Gastroesophageal sphincter (tissue), 4 donors: ENCODE data around the gene MXRA7. TPM values are rescaled to one million over a fixed set of nuclear protein-coding genes. Genes with fewer than 3 reads are reported as not detected.

ENCODE experiments used
- ATAC-seq: fragments of 150-250 bp; one replicate; pipeline ENCODE4 v1.9.1; 2016; ENCODE audit warnings: mild to moderate bottlenecking, moderate library complexity
- H3K27ac ChIP-seq, 4 donors: fragments of 200-600 bp; sonication (generic) in 3 of 4; 1 replicate in 3 of 4; 2 replicates in 1 of 4; pipeline ENCODE4 v1.5.1; 2016 to 2019
- H3K27me3 ChIP-seq: fragments of 200-600 bp; sonication (generic); one replicate; pipeline ENCODE4 v1.5.1; 2019
- H3K36me3 ChIP-seq, 2 donors: fragments of 200-600 bp; sonication (generic); one replicate each; pipeline ENCODE4 v1.5.1; 2019; ENCODE audit warnings: control low read depth in 1 of 2
- H3K4me1 ChIP-seq, 3 donors: fragments of 200-600 bp; sonication (generic); 1 replicate in 2 of 3; 2 replicates in 1 of 3; pipeline ENCODE4 v1.5.1; 2016 to 2019; ENCODE audit warnings: control low read depth in 2 of 3
- H3K4me3 ChIP-seq, 2 donors: fragments of 200-600 bp; sonication (generic); one replicate each; pipeline ENCODE4 v1.5.1; 2019; ENCODE audit warnings: mild to moderate bottlenecking in 1 of 2, moderate library complexity in 1 of 2
- H3K9me3 ChIP-seq, 3 donors: fragments of 200-600 bp; sonication (generic); one replicate each; pipeline ENCODE4 v1.5.1; 2017 to 2019; ENCODE audit warnings: control low read depth in 2 of 3
- CTCF ChIP-seq, 4 experiments: fragments of 200-600 bp in 2 of 4; fragments of 450-650 bp in 2 of 4; sonication (generic) in 1 of 4; IDR thresholded peaks; one replicate each; pipeline ENCODE4 v1.5.1; 2017 to 2019; ENCODE audit warnings: antibody characterized with exemption in 4 of 4, mild to moderate bottlenecking in 2 of 4, moderate library complexity in 2 of 4
- EP300 ChIP-seq: sonication (generic); formaldehyde crosslinking; IDR thresholded peaks from one replicate; pipeline ENCODE4 v1.6.1; 2017; ENCODE audit warnings: antibody characterized with exemption, mild to moderate bottlenecking
- POLR2A ChIP-seq, 2 donors: fragments of 450-650 bp; IDR thresholded peaks; one replicate each; pipeline ENCODE4 v1.6.1; 2017; ENCODE audit warnings: antibody characterized with exemption in 2 of 2, mild to moderate bottlenecking in 2 of 2, moderate library complexity in 1 of 2
- POLR2AphosphoS5 ChIP-seq: sonication (generic); formaldehyde crosslinking; IDR thresholded peaks from one replicate; pipeline ENCODE4 v1.6.1; 2017; ENCODE audit warnings: antibody characterized with exemption
- WGBS, 2 donors: methylation state at CpG; one replicate each; pipeline ENCODE4 v1.1.5; 2018; ENCODE audit warnings: low coverage in 1 of 2; 5-methylcytosine and 5-hydroxymethylcytosine counted together
- total RNA-seq, 4 donors: library from RNA; depleted of rRNA; stranded (reverse); fragments of >200 nt; gene quantifications; one replicate each; pipeline ENCODE4 v1.1.0, GENCODE V29; 2016

Gene MXRA7
- total RNA-seq, 4 donors from 2014 or later = 333 to 451 (median 412) TPM

- no peaks in the 10 kb centered on the region for H3K27me3 ChIP-seq
- H3K36me3 ChIP-seq = peaks cover 0 to 45% of the 10 kb centered on the region in 2 donors
- H3K27ac ChIP-seq = peak overlapping the region; percentile 87 to 99 (median 98)
- ATAC-seq = no peak
- peak overlapping the region; percentile 53 to 94 for H3K4me3 ChIP-seq
- peaks cover 3 to 60% (median 33%) of the 10 kb centered on the region in 3 donors for H3K4me1 ChIP-seq
- no peaks in the 10 kb centered on the region for H3K9me3 ChIP-seq
- 0 to 3% methylated on average over 7 of the region's 7 CpGs for WGBS, 2 donors
- TF ChIP-seq EP300 (no peak), POLR2AphosphoS5 (no peak), CTCF (IDR thresholded peaks at IDR 0.05) (no peak), POLR2A (IDR thresholded peaks at IDR 0.05) (no peak)
Measured at GRCh38 chr17:76738468-76738850, 27.7 kb upstream of the MXRA7 start.

- Histone ChIP-seq H3K36me3 (peaks cover 0 to 45% of the 10 kb centered on the region in 2 donors), H3K4me1 (peaks cover 3 to 66% (median 37%) of the 10 kb centered on the region in 3 donors), H3K4me3 (peak within 1 kb of the TSS; percentile 82 to 94), H3K27ac (peak within 1 kb of the TSS; percentile 94 to 99 (median 98)), H3K27me3 (no peaks in the 10 kb centered on the region), H3K9me3 (no peaks in the 10 kb centered on the region)
- WGBS, 2 donors = 0% methylated on average over 3 to 16 of the region's 57 CpGs
- peak; percentile 86 for ATAC-seq
- TF ChIP-seq POLR2A (IDR thresholded peaks at IDR 0.05) (peak; percentile 31 to 35), POLR2AphosphoS5 (peak; percentile 29), CTCF (IDR thresholded peaks at IDR 0.05) (peak in 1 of 4 experiments; percentile 29), EP300 (no peak)
Measured at GRCh38 chr17:76737676-76738467, 27.1 kb upstream of the MXRA7 start, which contains the start of gene MFSD11. TSS of gene MFSD11 (plus strand) at chr17:76738119. CDS start at chr17:76738353, 234 bp downstream.

- TF ChIP-seq POLR2A (IDR thresholded peaks at IDR 0.05) = peak; percentile 100
- TF ChIP-seq CTCF (IDR thresholded peaks at IDR 0.05) = peak in 2 of 4 experiments; percentile 10 to 26
- TF ChIP-seq POLR2AphosphoS5 = peak; percentile 100
- no peak for TF ChIP-seq EP300
- no peaks in the 10 kb centered on the region for H3K9me3 ChIP-seq
- H3K27ac ChIP-seq = peak within 1 kb of the TSS; percentile 94 to 99 (median 98)
- peak; percentile 90 for ATAC-seq
- H3K27me3 ChIP-seq = no peaks in the 10 kb centered on the region
- peaks cover 0 to 45% of the 10 kb centered on the region in 2 donors for H3K36me3 ChIP-seq
- peak within 1 kb of the TSS; percentile 82 to 94 for H3K4me3 ChIP-seq
- peaks cover 3 to 72% (median 37%) of the 10 kb centered on the region in 3 donors for H3K4me1 ChIP-seq
- no CpG with 5 or more reads among the region's 60 CpGs for WGBS, 2 donors
Measured at GRCh38 chr17:76737082-76737675, 26.4 kb upstream of the MXRA7 start, which contains the start of gene SRSF2. TSS of gene SRSF2 (minus strand) at chr17:76737331. CDS start at chr17:76737160, 171 bp downstream.

- ATAC-seq = peak; percentile 38
- Histone ChIP-seq H3K27ac (peak overlapping the region; percentile 94 to 99 (median 98)), H3K36me3 (peaks cover 0 to 45% of the 10 kb centered on the region in 2 donors), H3K4me1 (peaks cover 3 to 76% (median 37%) of the 10 kb centered on the region in 3 donors), H3K9me3 (no peaks in the 10 kb centered on the region), H3K27me3 (no peaks in the 10 kb centered on the region), H3K4me3 (peak overlapping the region; percentile 82 to 94)
- TF ChIP-seq EP300 = no peak
- TF ChIP-seq POLR2AphosphoS5 = peak; percentile 78
- peak; percentile 53 to 72 for TF ChIP-seq POLR2A (IDR thresholded peaks at IDR 0.05)
- peak in 3 of 4 experiments; percentile 47 to 48 (median 47) for TF ChIP-seq CTCF (IDR thresholded peaks at IDR 0.05)
- WGBS, 2 donors = no CpG with 5 or more reads among the region's 117 CpGs
Measured at GRCh38 chr17:76736349-76737081, 25.8 kb upstream of the MXRA7 start.
